HepG2 (cell line): ENCODE data around the gene RNF168. TPM values are rescaled to one million over a fixed set of nuclear protein-coding genes. Genes with fewer than 3 reads are reported as not detected.

Experiments
- ATAD3A ChIP-seq: sonication (generic); formaldehyde crosslinking; IDR thresholded peaks from 2 replicates; pipeline ENCODE4 v1.4.0; 2020; ENCODE audit warnings: missing genetic modification reagents
- HNRNPUL1 ChIP-seq: fragments of 200-400 bp; formaldehyde crosslinking; IDR thresholded peaks from 2 replicates; pipeline ENCODE4 v1.6.1; 2017; ENCODE audit warnings: low read depth, mild to moderate bottlenecking, low read length, moderate library complexity
- HOXA9 ChIP-seq: sonication (generic); formaldehyde crosslinking; IDR thresholded peaks from 2 replicates; pipeline ENCODE4 v1.8.1; 2022; ENCODE audit warnings: missing genetic modification reagents, mild to moderate bottlenecking, moderate library complexity, borderline replicate concordance
- KDM6A ChIP-seq: IDR thresholded peaks from 2 replicates; pipeline ENCODE4 v1.6.1; 2016; ENCODE audit warnings: low read depth
- LCORL ChIP-seq, 2 experiments: fragments of 450-650 bp in 1 of 2; sonication (generic) in 1 of 2; formaldehyde crosslinking in 1 of 2; IDR thresholded peaks; 2 replicates each; pipeline versions ENCODE4 v1.5.0 to v1.6.1; 2017 to 2020; ENCODE audit warnings: antibody characterized with exemption in 1 of 2, missing genetic modification reagents in 1 of 2
- NFE2L2 ChIP-seq: fragments of 150-350 bp; IDR thresholded peaks from 2 replicates; pipeline ENCODE4 v1.6.1; 2014; ENCODE audit warnings: low read length
- NFIC ChIP-seq: IDR thresholded peaks from 2 replicates; pipeline ENCODE4 v1.6.1; 2012; ENCODE audit warnings: mild to moderate bottlenecking, low read length, inconsistent platforms
- RBAK ChIP-seq: sonication (generic); formaldehyde crosslinking; IDR thresholded peaks from 2 replicates; pipeline ENCODE4 v1.5.1; 2020; ENCODE audit warnings: mild to moderate bottlenecking, missing genetic modification reagents
- RBM39 ChIP-seq: fragments of 200-400 bp; formaldehyde crosslinking; IDR thresholded peaks from one replicate; pipeline ENCODE4 v1.6.1; 2018; ENCODE audit warnings: antibody characterized with exemption, mild to moderate bottlenecking, low read depth, low read length; ENCODE audit not compliant: poor library complexity, severe bottlenecking
- RCOR2 ChIP-seq: IDR thresholded peaks from 2 replicates; pipeline ENCODE4 v1.6.1; 2016; ENCODE audit warnings: missing biosample characterization, missing genetic modification reagents
- YEATS4 ChIP-seq: sonication (generic); formaldehyde crosslinking; IDR thresholded peaks from 2 replicates; pipeline ENCODE4 v1.4.0; 2020; ENCODE audit warnings: missing genetic modification reagents, borderline replicate concordance
- YY1 ChIP-seq: IDR thresholded peaks from 2 replicates; pipeline ENCODE4 v1.6.1; 2011; ENCODE audit warnings: low read length, low read depth, moderate library complexity, mild to moderate bottlenecking; ENCODE audit not compliant: insufficient read depth, insufficient replicate concordance
- ZNF615 ChIP-seq: sonication (generic); formaldehyde crosslinking; IDR thresholded peaks from 2 replicates; pipeline ENCODE4 v1.5.0; 2020; ENCODE audit warnings: mild to moderate bottlenecking, missing genetic modification reagents, borderline replicate concordance
- polyA plus RNA-seq, 8 experiments: library from polyadenylated mRNA; depleted of rRNA in 3 of 8; stranded (reverse) in 7 of 8; unstranded in 1 of 8; fragments of >200 nt; fragmentation: Illumina TruSeq in 4 of 8; extraction: Trizol in 4 of 8; gene quantifications; 2 replicates each; pipeline versions ENCODE4 v1.2.1 to v1.2.3, GENCODE V29; 2011 to 2016; ENCODE audit warnings: low read depth in 4 of 8, missing spikeins in 1 of 8, mixed read lengths in 1 of 8; ENCODE audit not compliant: insufficient read depth in 1 of 8
- total RNA-seq, 5 experiments: library from RNA; depleted of rRNA; stranded (reverse); fragments of >200 nt; fragmentation: Illumina TruSeq; extraction: Trizol; gene quantifications; 2 replicates each; pipeline ENCODE4 v1.2.3, GENCODE V29; 2016; ENCODE audit warnings: low read depth in 1 of 5
- TF ChIP-seq, protein P1 (sequence below): sonication (generic); formaldehyde crosslinking; IDR thresholded peaks from 2 replicates; pipeline ENCODE4 v1.4.0; 2020; ENCODE audit warnings: mild to moderate bottlenecking, missing genetic modification reagents
- TF ChIP-seq, protein P2 (sequence below): sonication (generic); formaldehyde crosslinking; IDR thresholded peaks from 2 replicates; pipeline ENCODE4 v1.5.0; 2020; ENCODE audit warnings: missing genetic modification reagents
- TF ChIP-seq, protein P3 (sequence below): sonication (generic); formaldehyde crosslinking; IDR thresholded peaks from 2 replicates; pipeline ENCODE4 v1.4.0; 2020; ENCODE audit warnings: missing genetic modification reagents, borderline replicate concordance
- TF ChIP-seq, protein P4 (sequence below): sonication (generic); formaldehyde crosslinking; IDR thresholded peaks from 2 replicates; pipeline ENCODE4 v1.4.0; 2020; ENCODE audit warnings: mild to moderate bottlenecking, low read depth, missing genetic modification reagents

The RNF168 gene
- total and polyA plus RNA-seq, 2 of the 13 experiments (the other 11 are each of a cell fraction or from before 2014, with no cell fraction given) = 3.7 to 22.9 TPM

DNA sequence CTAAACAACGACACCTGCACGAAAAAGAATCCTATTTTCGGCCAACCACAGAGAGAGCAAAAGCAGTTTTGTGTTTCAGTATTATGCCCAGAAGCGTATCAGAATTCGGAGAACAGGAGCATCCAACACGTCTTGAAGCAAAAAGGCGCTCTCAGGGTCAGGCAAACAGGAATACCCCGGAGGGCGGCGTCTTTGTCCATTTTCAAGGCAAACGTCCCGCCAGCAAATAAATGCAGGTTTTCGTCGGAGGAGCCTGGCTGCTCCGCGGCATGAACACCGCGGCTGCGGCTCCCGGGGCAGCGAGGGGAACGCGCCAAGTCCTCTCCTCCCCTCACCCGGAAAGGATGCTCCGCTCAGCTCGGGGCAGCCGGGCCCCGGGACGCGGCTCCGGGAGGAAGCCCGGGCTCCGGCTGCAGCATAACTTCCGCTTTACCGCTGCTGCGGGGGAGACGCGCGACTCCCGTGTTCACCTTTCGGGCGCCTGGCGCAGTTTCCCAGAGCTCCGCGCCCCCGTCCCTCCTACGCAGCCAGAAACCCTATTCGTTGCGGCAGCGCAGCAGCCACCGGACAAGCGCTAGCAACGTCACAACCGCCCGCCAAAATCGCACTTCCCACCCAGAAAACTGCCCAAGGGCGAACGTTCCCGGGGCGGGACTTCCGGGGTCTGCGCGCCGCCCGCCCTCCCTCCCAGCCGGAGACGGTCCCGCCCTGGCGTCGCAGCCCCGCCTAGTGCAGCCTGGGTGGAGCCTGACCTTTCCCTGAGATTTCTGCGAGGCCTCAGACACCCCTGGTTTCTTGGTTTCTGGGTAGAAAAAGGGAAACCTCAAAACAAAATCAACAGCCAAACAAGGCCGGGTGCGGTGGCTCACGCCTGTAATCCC, at the start of gene RNF168 (continued):
- TF ChIP-seq HNRNPUL1 = no peak
- no peak for TF ChIP-seq RBM39
- TF ChIP-seq NFIC = no peak
- TF ChIP-seq HOXA9 = no peak
- TF ChIP-seq, protein P1, sequence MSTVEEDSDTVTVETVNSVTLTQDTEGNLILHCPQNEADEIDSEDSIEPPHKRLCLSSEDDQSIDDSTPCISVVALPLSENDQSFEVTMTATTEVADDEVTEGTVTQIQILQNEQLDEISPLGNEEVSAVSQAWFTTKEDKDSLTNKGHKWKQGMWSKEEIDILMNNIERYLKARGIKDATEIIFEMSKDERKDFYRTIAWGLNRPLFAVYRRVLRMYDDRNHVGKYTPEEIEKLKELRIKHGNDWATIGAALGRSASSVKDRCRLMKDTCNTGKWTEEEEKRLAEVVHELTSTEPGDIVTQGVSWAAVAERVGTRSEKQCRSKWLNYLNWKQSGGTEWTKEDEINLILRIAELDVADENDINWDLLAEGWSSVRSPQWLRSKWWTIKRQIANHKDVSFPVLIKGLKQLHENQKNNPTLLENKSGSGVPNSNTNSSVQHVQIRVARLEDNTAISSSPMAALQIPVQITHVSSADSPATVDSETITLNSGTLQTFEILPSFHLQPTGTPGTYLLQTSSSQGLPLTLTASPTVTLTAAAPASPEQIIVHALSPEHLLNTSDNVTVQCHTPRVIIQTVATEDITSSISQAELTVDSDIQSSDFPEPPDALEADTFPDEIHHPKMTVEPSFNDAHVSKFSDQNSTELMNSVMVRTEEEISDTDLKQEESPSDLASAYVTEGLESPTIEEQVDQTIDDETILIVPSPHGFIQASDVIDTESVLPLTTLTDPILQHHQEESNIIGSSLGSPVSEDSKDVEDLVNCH (CRISPR knock-in tag) = no peak
- TF ChIP-seq YEATS4 (CRISPR knock-in tag) = peak; percentile 84; the same call in 1 of the 2 replicates
- no peak for TF ChIP-seq RBAK
- no peak for TF ChIP-seq ZNF615 (CRISPR knock-in tag)
- TF ChIP-seq YY1 = peak; percentile 49
- TF ChIP-seq, protein P2, sequence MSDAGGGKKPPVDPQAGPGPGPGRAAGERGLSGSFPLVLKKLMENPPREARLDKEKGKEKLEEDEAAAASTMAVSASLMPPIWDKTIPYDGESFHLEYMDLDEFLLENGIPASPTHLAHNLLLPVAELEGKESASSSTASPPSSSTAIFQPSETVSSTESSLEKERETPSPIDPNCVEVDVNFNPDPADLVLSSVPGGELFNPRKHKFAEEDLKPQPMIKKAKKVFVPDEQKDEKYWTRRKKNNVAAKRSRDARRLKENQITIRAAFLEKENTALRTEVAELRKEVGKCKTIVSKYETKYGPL = no peak
- TF ChIP-seq, protein P3, sequence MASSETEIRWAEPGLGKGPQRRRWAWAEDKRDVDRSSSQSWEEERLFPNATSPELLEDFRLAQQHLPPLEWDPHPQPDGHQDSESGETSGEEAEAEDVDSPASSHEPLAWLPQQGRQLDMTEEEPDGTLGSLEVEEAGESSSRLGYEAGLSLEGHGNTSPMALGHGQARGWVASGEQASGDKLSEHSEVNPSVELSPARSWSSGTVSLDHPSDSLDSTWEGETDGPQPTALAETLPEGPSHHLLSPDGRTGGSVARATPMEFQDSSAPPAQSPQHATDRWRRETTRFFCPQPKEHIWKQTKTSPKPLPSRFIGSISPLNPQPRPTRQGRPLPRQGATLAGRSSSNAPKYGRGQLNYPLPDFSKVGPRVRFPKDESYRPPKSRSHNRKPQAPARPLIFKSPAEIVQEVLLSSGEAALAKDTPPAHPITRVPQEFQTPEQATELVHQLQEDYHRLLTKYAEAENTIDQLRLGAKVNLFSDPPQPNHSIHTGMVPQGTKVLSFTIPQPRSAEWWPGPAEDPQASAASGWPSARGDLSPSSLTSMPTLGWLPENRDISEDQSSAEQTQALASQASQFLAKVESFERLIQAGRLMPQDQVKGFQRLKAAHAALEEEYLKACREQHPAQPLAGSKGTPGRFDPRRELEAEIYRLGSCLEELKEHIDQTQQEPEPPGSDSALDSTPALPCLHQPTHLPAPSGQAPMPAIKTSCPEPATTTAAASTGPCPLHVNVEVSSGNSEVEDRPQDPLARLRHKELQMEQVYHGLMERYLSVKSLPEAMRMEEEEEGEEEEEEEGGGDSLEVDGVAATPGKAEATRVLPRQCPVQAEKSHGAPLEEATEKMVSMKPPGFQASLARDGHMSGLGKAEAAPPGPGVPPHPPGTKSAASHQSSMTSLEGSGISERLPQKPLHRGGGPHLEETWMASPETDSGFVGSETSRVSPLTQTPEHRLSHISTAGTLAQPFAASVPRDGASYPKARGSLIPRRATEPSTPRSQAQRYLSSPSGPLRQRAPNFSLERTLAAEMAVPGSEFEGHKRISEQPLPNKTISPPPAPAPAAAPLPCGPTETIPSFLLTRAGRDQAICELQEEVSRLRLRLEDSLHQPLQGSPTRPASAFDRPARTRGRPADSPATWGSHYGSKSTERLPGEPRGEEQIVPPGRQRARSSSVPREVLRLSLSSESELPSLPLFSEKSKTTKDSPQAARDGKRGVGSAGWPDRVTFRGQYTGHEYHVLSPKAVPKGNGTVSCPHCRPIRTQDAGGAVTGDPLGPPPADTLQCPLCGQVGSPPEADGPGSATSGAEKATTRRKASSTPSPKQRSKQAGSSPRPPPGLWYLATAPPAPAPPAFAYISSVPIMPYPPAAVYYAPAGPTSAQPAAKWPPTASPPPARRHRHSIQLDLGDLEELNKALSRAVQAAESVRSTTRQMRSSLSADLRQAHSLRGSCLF (CRISPR knock-in tag) = no peak
- TF ChIP-seq, protein P4, sequence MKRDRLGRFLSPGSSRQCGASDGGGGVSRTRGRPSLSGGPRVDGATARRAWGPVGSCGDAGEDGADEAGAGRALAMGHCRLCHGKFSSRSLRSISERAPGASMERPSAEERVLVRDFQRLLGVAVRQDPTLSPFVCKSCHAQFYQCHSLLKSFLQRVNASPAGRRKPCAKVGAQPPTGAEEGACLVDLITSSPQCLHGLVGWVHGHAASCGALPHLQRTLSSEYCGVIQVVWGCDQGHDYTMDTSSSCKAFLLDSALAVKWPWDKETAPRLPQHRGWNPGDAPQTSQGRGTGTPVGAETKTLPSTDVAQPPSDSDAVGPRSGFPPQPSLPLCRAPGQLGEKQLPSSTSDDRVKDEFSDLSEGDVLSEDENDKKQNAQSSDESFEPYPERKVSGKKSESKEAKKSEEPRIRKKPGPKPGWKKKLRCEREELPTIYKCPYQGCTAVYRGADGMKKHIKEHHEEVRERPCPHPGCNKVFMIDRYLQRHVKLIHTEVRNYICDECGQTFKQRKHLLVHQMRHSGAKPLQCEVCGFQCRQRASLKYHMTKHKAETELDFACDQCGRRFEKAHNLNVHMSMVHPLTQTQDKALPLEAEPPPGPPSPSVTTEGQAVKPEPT (CRISPR knock-in tag) = 0 out of 2 replicates have a peak, but pooled peaks have one; percentile 11
- TF ChIP-seq LCORL (IDR thresholded peaks at IDR 0.05) = no peak
- peak; percentile 81 for TF ChIP-seq LCORL (CRISPR knock-in tag; IDR thresholded peaks at IDR 0.05)
- 0 out of 2 replicates have a peak, but pooled peaks have one; percentile 17 for TF ChIP-seq RCOR2 (CRISPR knock-in tag)
- TF ChIP-seq NFE2L2 = no peak
- TF ChIP-seq KDM6A (CRISPR knock-in tag) = no peak
- no peak for TF ChIP-seq ATAD3A (CRISPR knock-in tag)
